Ishikawa (cell line): ENCODE data around the gene GALNTL6.

Source experiments
- CEBPB ChIP-seq: IDR thresholded peaks from 2 replicates; pipeline ENCODE4 v1.6.1; 2012
- CREB1 ChIP-seq: IDR thresholded peaks from 2 replicates; pipeline ENCODE4 v1.6.1; 2012; ENCODE audit warnings: low read depth
- EGR1 ChIP-seq: IDR thresholded peaks from 2 replicates; pipeline ENCODE4 v1.6.1; 2012
- EP300 ChIP-seq: IDR thresholded peaks from 2 replicates; pipeline ENCODE4 v1.6.1; 2012; ENCODE audit warnings: borderline replicate concordance
- FOXM1 ChIP-seq: IDR thresholded peaks from 2 replicates; pipeline ENCODE4 v1.6.1; 2012; ENCODE audit warnings: low read depth, borderline replicate concordance
- MAX ChIP-seq: IDR thresholded peaks from 2 replicates; pipeline ENCODE4 v1.6.1; 2012
- NFIC ChIP-seq: IDR thresholded peaks from 2 replicates; pipeline ENCODE4 v1.6.1; 2012
- RAD21 ChIP-seq: IDR thresholded peaks from 2 replicates; pipeline ENCODE4 v1.6.1; 2012; ENCODE audit warnings: low read depth
- REST ChIP-seq: IDR thresholded peaks from 2 replicates; pipeline ENCODE4 v1.6.1; 2012; ENCODE audit warnings: low read depth, mild to moderate bottlenecking
- TAF1 ChIP-seq: IDR thresholded peaks from 2 replicates; pipeline ENCODE4 v1.6.1; 2012; ENCODE audit warnings: low read depth, mild to moderate bottlenecking
- TCF12 ChIP-seq: IDR thresholded peaks from 2 replicates; pipeline ENCODE4 v1.6.1; 2012; ENCODE audit warnings: low read depth
- TEAD4 ChIP-seq: IDR thresholded peaks from 2 replicates; pipeline ENCODE4 v1.6.1; 2012
- USF1 ChIP-seq: IDR thresholded peaks from 2 replicates; pipeline ENCODE4 v1.6.1; 2012
- YY1 ChIP-seq: IDR thresholded peaks from 2 replicates; pipeline ENCODE4 v1.6.1; 2012; ENCODE audit warnings: low read depth
- ZBTB7A ChIP-seq: IDR thresholded peaks from 2 replicates; pipeline ENCODE4 v1.6.1; 2012; ENCODE audit warnings: low read depth

Gene GALNTL6

DNA sequence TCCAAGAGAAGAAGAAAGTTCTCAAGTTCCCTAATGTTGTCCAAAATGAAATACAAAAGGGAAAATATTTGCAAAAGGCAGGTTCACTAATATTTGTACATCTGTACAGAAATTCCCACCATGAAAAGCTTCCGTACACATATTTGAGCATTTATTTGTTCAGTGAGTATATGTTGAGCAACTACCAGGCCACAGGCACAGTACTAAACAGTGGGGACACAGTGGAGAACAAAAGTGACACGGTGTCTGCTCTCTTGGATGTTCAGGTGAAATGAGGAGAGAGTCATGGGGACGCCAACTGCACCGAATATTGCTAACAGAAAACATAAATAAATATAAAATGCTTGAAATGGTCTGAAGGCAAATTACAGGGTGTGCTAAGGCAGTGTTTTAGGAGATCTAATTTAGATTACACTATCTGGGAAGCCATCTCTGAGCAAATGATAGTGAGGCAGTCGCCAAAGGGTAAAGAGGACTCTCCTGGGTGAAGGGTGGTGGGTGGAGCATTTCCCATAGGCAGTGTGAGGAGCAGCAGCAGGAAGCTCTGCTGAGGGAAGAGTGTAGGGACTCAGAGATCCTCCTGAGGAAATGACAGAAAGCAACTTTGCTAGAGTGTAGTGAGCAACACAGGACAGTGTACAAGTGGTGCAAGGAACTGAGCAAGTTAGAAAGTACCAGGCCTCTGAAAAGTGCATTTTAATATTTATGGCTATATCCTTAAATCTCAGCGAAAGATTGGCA, 375.2 kb downstream of the GALNTL6 start:
- TF ChIP-seq FOXM1 (no peak), YY1 (no peak), EGR1 (no peak), MAX (no peak), USF1 (no peak), EP300 (no peak), TAF1 (no peak), TCF12 (no peak), TEAD4 (no peak), RAD21 (no peak), NFIC (no peak), ZBTB7A (no peak), CREB1 (no peak), REST (no peak), CEBPB (no peak)

DNA sequence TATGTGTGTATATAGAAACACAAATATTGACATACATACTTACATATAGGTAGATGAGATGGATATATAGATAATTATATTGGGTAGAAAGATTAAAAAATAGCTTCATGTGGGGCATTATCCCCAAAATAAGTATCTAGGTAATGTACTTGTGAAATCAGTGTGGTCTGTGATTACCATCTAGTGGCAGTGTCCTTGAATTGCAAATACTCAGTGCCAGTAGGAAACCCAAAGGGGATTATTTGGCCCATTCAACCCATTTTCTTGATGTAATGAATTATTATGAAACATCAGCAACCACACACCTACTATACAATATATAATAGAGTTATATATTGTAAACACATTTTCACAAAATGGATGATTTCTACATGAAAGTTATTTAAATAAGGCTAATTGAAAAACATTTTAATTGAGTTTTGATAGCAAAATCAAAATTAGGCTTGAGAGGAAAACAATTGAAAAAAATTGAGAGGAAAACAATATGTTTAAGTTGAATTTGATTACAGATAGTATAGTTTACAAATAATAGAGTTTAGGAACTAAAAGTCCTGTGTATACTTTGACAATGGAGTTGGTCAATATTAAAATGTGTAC, 389.4 kb downstream of the GALNTL6 start:
- peak; percentile 78 for TF ChIP-seq RAD21
- no peak for TF ChIP-seq TAF1

- TF ChIP-seq YY1 (no peak), NFIC (no peak), RAD21 (no peak), ZBTB7A (no peak), TEAD4 (no peak), CREB1 (no peak)
Observed at GRCh38 chr4:172207258-172207657, 394.1 kb downstream of the GALNTL6 start.

- no peak for TF ChIP-seq EGR1
- no peak for TF ChIP-seq TCF12
- no peak for TF ChIP-seq CREB1
Observed at GRCh38 chr4:172207886-172208285, 394.7 kb downstream of the GALNTL6 start.

DNA sequence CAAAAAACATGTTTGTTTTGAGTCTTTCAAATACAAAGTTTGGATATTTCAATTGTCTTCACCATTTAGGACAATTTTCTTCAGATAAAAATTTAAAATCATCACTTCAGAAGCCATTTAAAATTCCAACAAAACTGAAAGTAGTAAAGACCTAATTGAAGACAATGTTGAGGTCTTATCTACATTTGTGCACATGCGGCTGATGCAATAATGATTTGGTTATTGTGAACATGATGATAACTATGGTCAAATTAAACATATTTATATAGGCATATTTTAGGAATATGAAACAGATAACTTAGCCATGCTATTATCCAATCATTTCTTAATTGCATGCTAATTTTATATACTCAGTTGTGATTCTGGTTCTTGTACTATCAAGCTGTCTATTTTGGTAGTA, 407.5 kb downstream of the GALNTL6 start:
- TF ChIP-seq YY1 (no peak), TAF1 (no peak), TCF12 (no peak), USF1 (no peak), FOXM1 (no peak), TEAD4 (no peak), RAD21 (no peak), EP300 (no peak), ZBTB7A (no peak), NFIC (no peak), CEBPB (no peak), MAX (no peak), REST (no peak), CREB1 (no peak), EGR1 (no peak)

DNA sequence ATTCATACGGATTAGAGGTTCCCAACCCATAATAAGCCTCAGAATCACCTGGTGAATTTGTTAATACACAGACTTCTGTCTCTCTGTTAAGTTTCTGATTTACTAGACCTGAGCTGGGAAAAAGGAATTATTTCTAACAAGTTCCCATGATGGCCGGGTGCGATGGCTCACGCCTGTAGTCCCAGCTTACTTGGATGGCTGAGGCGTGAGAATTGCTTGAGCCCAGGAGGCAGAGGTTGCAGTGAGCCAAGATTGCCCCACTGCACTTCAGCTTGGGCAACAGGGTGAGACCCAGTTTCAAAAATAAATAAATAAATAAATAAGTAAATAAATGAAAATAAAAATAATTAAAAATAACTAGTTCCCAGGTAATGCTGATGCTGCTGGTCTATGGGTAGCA, 412.3 kb downstream of the GALNTL6 start:
- TF ChIP-seq CEBPB (no peak), EP300 (no peak), NFIC (no peak), MAX (no peak), TEAD4 (no peak), TCF12 (no peak), USF1 (no peak), YY1 (no peak), EGR1 (no peak), TAF1 (no peak), ZBTB7A (no peak), FOXM1 (no peak), REST (no peak), RAD21 (no peak), CREB1 (no peak)
